HG02973 (cell line): Measurements from ENCODE around the gene HLCS.

ENCODE experiments used
- ATAC-seq: cut with Tn5 transposase; IDR thresholded peaks from one replicate; pipeline ENCODE4 v1.9.1; 2021; ENCODE audit warnings: moderate library complexity; ENCODE audit not compliant: unreplicated experiment

HLCS gene

DNA sequence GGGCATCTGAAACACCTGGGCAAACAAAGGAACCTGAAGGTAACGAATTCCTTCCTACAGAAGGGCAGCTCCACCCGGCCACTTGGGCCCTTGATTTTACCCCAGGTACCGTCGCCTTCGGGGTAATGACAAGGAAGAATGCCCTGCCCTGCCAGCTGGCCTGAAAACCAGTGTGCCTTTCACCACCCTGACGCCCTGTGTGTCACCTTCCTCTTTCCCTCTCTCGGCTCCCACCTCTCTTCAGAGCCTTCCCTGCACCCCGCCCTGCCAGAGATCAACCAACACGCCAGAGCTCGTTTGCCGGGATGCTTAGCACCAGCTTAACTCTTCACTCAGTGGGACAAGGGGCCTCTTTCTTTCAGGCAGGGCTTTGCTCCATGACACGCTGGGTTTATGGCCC, 181.5 kb downstream of the HLCS start:
- ATAC-seq, result no peak

DNA sequence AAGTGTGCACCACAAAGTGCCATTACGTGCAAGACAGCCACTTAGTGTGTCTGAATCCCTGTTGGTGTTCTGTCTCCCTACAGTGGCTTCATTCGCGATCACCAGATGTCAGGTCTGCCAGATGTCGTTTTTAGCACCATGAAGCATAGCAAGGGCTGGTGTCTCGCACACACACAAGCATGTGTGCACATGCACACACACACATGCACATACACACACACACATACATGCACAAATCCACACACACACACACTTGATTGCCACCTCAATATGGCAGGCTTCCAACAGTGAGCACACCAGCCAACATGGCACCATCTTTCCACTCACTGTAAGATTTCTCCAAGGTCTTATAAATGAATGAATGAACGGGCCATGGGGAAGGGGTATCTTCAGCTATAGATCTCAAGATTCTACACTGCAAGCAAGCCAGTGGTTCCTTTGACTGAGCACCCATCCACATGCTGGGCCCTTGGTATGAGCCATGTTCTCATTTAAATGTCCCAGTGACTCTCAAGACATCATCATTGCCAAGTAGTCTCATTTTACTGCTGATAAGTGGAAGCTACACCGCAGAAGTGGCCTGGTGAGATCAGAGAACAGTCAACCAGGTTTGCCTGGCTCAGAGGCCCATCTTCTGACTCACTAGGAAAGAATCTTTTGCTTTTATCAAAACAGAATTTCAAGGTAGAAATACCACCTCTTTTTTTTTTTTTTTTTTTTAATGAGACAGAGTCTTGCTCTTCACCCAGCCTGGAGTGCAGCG, 182.7 kb downstream of the HLCS start:
- ATAC-seq, result no peak

- ATAC-seq, result no peak
Observed at GRCh38 chr21:36780861-36781260, 185.6 kb downstream of the HLCS start.

DNA sequence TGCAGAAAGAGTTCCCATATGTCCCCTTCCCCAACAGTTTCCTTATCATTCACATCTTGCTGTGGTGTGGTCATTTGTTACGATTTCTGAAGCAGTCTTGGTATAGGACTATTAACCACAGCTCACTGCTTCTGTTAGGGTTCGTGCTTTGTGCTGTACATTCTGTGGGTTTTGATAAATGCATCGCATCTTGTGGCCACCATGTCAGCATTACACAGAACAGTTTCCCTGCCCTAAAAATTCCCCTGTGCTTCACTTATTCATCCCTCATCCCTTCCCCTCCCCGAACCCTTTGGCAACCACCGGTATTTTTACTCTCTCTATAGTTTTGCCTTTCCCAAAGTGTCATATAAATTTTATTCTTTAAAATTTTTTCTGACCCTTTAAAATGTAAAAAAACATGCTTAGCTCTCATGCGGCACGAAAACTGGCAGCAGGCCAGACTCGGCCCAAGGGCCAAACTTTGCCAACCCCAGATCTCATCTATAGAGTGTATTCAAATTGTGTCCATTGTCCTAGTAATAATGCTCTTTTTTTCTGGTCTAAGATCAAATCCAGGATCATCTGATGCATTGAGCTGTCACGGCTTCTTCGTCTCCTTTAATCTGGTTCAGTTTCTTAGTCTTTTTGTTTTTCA, 189.4 kb downstream of the HLCS start:
- ATAC-seq, result no peak

DNA sequence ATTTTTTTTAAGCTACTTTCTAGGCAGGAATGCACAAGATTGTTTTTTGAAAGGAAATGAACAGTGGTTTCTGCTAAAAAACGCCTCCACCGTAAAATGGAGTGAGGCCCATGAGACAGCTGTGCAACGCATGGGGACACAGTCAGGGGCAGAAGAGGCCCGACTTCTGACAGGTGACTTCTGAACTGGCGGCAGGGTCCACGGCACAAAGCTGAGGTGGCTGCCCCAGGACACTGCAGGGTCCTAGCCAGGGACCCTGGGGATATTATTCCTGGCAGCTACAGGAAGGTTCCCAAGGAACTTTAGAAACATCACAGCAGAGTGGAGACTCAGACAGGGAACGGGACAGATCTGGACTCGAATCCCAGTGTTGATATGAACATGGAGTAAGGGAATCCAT, 192.5 kb downstream of the HLCS start:
- ATAC-seq, result no peak

DNA sequence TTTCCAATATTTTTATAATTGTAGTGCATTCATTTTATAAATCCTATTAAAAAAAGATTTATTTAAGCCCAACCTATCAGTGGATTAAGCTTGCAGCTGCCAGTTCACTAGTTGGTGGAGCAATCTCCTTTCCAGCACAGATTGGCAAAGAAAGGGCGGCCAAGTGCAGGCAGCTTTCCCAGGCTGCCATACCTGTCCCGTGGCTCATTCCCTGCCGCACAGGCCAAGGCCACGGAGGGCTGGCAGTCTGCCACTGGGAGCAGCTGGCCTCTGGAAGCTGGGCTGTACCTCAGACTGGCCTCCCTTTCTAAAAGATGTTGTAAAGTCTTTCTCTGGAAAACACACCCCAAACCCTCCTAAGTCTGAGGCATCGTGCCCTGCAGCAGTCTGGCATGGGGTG, 193.4 kb downstream of the HLCS start:
- no peak for ATAC-seq

DNA sequence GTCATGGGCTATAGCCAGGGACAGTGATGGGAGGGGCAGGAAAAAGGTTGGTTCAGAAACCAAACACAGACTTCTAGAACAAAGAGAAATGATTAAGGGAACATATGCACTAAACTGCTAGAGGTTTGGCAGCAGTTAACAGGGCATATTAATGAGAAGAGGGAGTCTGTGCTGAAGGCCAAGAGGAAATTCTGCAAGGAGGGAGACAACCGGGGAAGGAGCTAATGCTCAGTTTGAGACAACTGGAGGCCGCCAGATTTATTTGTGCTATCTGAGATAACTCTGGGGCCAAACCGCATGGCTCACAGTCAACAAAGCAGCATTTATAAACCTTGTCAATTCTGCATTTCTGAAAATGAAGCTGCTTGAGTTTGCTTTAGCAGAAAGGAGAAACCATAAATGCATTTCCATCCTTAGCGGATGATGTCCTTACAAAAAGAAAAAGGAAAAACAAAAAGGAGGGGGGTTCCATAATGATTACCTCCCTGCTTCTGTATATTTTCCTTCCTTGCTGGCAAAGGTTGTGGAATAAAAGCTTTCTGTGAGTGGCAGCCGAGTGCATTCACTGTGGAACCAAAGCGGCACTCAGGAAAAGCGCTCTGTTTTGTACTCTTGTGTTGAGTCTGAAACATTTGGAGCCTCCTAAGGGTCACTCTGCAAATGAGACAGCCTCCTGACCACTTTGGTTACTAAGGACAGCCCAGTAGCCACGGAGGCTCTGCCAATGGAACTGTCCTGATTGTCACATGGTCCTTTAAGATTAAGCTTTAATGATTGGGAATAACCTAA, 197.2 kb downstream of the HLCS start:
- no peak for ATAC-seq

DNA sequence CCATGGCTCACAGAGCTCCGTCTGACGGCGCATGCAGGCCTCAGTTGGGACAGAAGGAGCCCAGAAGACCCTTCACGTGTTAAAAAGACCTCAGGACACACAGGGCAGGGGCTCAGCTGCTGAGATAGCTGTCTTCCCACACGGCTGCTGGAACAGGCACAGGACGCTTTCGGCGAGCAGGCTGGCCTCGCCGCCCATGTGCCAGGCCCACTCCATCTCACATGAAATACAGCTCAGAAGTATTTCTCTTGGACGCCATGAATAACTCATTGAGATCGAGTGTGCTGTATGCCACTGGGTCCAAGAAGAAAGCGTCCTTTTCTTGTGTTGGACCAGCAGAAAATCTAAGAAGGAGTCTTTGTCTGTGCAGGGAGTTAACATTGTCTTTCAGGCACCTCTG, 198.0 kb downstream of the HLCS start:
- no peak for ATAC-seq

- no peak for ATAC-seq
Observed at GRCh38 chr21:36767096-36767495, 199.4 kb downstream of the HLCS start.

DNA sequence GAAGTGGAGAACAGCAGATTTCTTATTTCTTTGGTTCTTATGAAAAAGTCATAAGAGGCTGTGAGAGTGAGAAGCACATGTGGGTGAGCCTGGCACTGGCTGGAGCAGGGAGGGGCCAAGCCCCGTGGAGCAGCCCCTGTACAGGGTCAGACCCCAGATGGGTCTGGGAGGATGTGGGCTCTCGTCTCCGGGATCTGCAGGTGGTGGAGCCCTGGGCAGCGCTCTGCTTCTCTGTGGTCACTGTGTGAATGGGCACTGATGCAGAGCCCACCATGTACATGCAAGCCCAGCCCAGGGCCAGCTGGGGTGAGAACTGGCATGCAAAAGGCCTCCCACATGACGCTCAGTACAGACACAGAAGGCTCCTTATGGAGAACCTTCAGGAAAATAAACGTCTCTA, 200.0 kb downstream of the HLCS start:
- no peak for ATAC-seq

- ATAC-seq, result no peak
Observed at GRCh38 chr21:36765229-36765628, 201.2 kb downstream of the HLCS start.

DNA sequence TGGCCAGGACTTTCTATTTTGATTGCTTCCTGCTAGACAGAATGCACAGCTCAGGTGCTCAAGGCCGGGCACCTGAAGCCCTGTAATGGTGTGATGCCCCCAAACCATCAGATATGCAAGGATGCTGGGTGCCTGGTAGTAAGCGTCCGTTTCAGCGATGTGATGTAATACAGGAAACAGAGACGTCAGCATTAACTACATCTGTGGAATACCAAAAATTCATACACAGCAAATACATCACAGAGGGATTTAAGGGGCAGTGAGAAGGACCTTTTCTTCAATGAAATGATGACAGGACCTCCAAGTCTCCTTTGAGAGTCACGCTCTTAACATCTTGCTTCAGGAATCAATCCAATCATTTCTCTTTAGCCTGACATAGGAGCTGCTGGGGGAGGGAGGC, 203.2 kb downstream of the HLCS start:
- no peak for ATAC-seq

GRCh38 chr21:36762642-36763041, 203.8 kb downstream of the HLCS start:
- ATAC-seq, result no peak

DNA sequence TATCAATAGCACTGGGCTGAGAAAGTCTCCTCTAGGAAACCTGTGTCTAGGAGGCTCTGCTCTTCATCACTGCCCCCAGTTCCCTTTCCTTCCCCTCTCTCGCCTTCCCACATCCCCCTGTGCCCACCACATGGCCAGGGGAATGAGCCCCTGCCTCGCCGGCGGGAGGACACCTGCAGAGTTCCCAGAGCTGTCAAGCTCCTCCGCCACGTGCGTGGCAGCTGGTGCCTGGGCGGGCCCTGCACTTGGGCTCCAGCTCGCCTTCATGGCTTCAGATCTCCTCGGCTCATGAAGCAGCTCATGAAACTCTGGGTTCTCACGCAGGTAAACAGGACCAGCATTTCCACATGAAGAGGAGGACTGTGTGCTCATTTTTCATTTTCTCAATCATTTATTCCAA, 204.8 kb downstream of the HLCS start:
- no peak for ATAC-seq

DNA sequence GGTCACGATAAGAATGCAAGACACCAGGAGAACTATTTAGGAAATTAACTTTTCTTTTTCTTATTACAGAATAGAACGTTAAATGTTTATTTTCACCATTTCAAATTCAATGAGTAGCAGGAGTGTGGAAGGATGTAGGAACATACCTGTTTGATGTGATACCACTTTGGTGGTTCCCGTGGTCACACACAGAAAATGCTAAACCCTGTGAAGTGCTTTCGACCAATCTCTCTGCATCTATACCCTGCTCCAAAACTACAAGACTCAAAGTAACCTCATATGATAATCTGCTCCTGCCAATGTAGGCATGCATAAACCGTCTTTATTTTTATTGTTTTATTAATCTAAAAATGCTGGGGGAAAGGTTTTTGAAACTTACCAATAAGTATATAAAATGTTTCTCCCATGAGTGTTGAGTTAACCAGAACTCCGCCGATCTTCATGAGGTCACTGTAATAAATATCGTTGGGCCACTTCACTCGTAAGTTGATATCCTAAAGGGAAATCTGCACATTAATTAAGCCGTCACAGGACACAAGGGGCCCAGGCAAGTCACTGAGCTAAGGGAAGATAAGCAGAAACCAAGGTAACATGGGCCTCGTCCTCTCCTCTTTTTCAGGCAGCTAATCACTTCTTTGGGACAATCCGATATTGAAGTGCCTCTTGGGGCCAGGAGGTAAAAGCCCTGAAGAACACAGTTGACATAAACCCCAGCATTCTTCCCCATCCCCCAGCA, 207.0 kb downstream of the HLCS start:
- ATAC-seq, result no peak

DNA sequence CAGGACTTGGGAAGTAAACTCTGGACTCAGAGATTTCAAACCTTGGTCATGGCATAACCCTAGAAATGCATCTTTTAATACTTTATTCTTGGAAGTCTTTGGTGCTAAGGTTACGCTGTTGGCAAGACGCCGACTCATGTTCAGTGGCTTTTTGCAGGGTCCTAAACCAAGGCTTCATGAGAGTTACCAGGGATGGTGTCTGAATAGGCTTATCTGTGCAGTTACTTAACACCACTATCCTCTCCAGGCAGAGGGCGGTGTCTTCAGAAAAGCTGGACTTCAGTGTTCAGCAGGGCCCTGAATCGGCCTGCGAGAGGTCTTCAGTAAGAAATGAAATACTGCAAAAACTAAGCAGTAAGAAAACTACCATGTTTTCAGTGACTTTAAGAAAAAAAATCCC, 209.3 kb downstream of the HLCS start:
- ATAC-seq, result no peak

- ATAC-seq, result no peak
Observed at GRCh38 chr21:36756527-36756926, 209.9 kb downstream of the HLCS start.

GRCh38 chr21:36754241-36754898, 212.1 kb downstream of the HLCS start:
- ATAC-seq, result no peak

DNA sequence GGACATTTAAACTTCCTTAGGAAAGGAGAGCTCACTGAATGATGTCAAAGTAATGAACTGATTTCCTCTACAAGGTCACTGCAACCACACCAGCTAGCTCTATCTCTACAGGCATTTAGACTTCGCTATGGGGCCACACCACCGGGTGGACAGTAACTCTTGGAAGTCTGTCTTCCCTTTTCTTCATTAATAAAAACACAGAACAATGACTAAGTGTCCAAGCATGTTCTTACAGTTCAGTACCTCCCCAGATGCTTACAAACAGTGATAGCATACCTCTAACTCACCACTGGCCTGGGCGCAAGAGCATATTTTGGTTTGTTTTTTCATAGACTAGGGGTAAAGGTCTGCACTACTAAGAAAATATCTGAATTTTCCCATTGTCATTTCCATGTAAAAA, 212.9 kb downstream of the HLCS start:
- ATAC-seq, result no peak

DNA sequence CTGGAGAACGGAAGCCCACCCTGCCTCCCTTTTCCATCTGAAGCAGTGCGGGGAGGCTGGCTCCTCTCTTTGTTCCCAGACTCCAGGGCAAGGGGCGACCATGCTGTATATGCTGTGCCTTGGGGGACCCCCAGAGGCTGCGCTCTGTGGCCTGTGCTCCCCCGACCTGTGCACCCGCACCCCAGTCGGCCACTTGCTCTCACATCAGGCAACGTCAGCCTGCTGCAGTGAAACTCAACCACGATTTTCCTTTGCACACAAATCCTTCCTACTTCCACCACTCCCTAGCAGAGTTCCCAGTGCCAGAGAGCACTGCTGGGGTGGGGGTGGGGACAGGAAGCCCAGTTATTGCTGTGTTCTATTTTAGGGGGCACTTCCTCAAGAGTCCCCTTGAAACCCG, 215.1 kb downstream of the HLCS start:
- ATAC-seq, result no peak

DNA sequence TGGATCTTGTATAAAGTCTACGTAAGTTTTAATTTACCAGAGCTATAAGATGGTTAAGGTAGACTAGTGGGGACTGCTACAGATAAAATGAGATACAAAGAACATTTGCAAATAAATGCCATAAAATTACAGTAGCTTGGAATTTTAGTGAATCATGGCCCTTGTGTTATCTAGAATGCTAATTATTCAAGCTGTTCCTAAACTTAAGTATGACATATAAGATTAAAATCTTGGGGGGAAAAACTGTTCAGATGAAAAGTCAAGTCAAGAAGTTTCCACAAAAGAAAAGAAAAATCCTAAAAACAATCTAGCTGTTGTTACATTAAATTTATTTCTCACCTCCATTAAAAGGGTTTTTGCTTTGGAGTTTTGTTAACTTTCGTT, 215.9 kb downstream of the HLCS start:
- no peak for ATAC-seq
